K562 (cell line): ENCODE data around the gene BCL2L12. TPM values are rescaled to one million over a fixed set of nuclear protein-coding genes. Genes with fewer than 3 reads are reported as not detected.

Experiments
- ARNT ChIP-seq, 2 experiments: fragments of 450-650 bp; IDR thresholded peaks; 2 replicates each; pipeline ENCODE4 v1.6.1; 2016; ENCODE audit warnings: mild to moderate bottlenecking in 1 of 2
- ASH1L ChIP-seq: fragments of 450-650 bp; IDR thresholded peaks from 2 replicates; pipeline ENCODE4 v1.6.1; 2018; ENCODE audit warnings: borderline replicate concordance, mild to moderate bottlenecking, low read depth; ENCODE audit not compliant: partially characterized antibody
- ATF3 ChIP-seq, 2 experiments: fragments of 450-650 bp in 1 of 2; sonication (generic) in 1 of 2; formaldehyde crosslinking in 1 of 2; IDR thresholded peaks in 1 of 2; conservative IDR thresholded peaks in 1 of 2; 2 replicates each; pipeline versions ENCODE4 v1.6.1 to v1.8.1; 2016 to 2023; ENCODE audit warnings: mild to moderate bottlenecking in 2 of 2, moderate library complexity in 2 of 2, inconsistent platforms in 1 of 2, missing genetic modification reagents in 1 of 2
- ATF7 ChIP-seq: fragments of 450-650 bp; IDR thresholded peaks from 2 replicates; pipeline ENCODE4 v1.7.1; 2014; ENCODE audit warnings: mild to moderate bottlenecking, moderate library complexity
- BRD4 ChIP-seq: fragments of 200-600 bp; sonication (generic); IDR thresholded peaks from 2 replicates; pipeline ENCODE4 v1.6.1; 2017; ENCODE audit warnings: inconsistent platforms
- DIDO1 ChIP-seq: fragments of 450-650 bp; IDR thresholded peaks from 2 replicates; pipeline ENCODE4 v1.6.1; 2016; ENCODE audit warnings: low read depth, missing biosample characterization, missing genetic modification characterization
- ETV6 ChIP-seq, 3 experiments: fragments of 150-350 bp in 1 of 3; sonication (generic) in 1 of 3; formaldehyde crosslinking in 1 of 3; IDR thresholded peaks; 2 replicates each; pipeline versions ENCODE4 v1.6.1 to v1.8.0; 2014 to 2022; ENCODE audit warnings: borderline replicate concordance in 2 of 3, low read depth in 2 of 3, antibody characterized with exemption in 1 of 3, low read length in 1 of 3, mild to moderate bottlenecking in 1 of 3, missing genetic modification reagents in 1 of 3
- HDGF ChIP-seq: fragments of 450-650 bp; IDR thresholded peaks from 2 replicates; pipeline ENCODE4 v1.6.1; 2016
- MAZ ChIP-seq, 2 experiments: fragments of 450-650 bp in 1 of 2; sonication (generic) in 1 of 2; formaldehyde crosslinking; IDR thresholded peaks in 1 of 2; conservative IDR thresholded peaks in 1 of 2; 2 replicates each; pipeline versions ENCODE4 v1.4.0 to v1.5.0; 2020; ENCODE audit warnings: mild to moderate bottlenecking in 1 of 2, missing genetic modification reagents in 1 of 2
- MLLT1 ChIP-seq, 2 experiments: fragments of 450-650 bp; IDR thresholded peaks; 2 replicates each; pipeline ENCODE4 v1.6.1; 2016
- NEUROD1 ChIP-seq: fragments of 150-350 bp; IDR thresholded peaks from 2 replicates; pipeline ENCODE4 v1.6.1; 2014; ENCODE audit warnings: borderline replicate concordance, low read length, low read depth; ENCODE audit not compliant: partially characterized antibody
- NUFIP1 ChIP-seq: fragments of 450-650 bp; IDR thresholded peaks from 2 replicates; pipeline ENCODE4 v1.6.1; 2018; ENCODE audit not compliant: partially characterized antibody
- PTRF ChIP-seq: fragments of 450-650 bp; IDR thresholded peaks from 2 replicates; pipeline ENCODE4 v1.6.1; 2016; ENCODE audit warnings: mild to moderate bottlenecking, missing genetic modification characterization, missing compliant biosample characterization
- TAF1 ChIP-seq: IDR thresholded peaks from 2 replicates; pipeline ENCODE4 v1.6.1; 2011; ENCODE audit warnings: mild to moderate bottlenecking, low read length, moderate library complexity; ENCODE audit not compliant: insufficient read depth, control insufficient read depth, severe bottlenecking; ENCODE audit errors: extremely low read depth
- TEAD1 ChIP-seq, 2 experiments: fragments of 450-650 bp in 1 of 2; sonication (generic) in 1 of 2; formaldehyde crosslinking; IDR thresholded peaks; 2 replicates each; pipeline versions ENCODE4 v1.4.0 to v1.8.0; 2020 to 2022; ENCODE audit warnings: mild to moderate bottlenecking in 2 of 2, missing genetic modification reagents in 1 of 2
- TFAM ChIP-seq: fragments of 250-450 bp; sonication (Bioruptor Pico); conservative IDR thresholded peaks from 2 replicates; pipeline ENCODE4 v1.5.0; 2021; ENCODE audit warnings: mild to moderate bottlenecking, moderate library complexity
- ZBTB1 ChIP-seq: sonication (generic); formaldehyde crosslinking; IDR thresholded peaks from 2 replicates; pipeline ENCODE4 v1.8.1; 2023; ENCODE audit warnings: missing genetic modification reagents, low read depth, mild to moderate bottlenecking, borderline replicate concordance
- ZMIZ1 ChIP-seq, 2 experiments: fragments of 150-350 bp in 1 of 2; IDR thresholded peaks; 2 replicates each; pipeline ENCODE4 v1.6.1; 2012 to 2016; ENCODE audit warnings: low read depth in 2 of 2, low read length in 2 of 2, mild to moderate bottlenecking in 1 of 2, moderate library complexity in 1 of 2
- ZNF140 ChIP-seq: fragments of 250-450 bp; sonication (Bioruptor Pico); IDR thresholded peaks from 2 replicates; pipeline ENCODE4 v1.8.0; 2021; ENCODE audit warnings: moderate library complexity, mild to moderate bottlenecking, inconsistent platforms
- ZNF57 ChIP-seq: fragments of 450-650 bp; formaldehyde crosslinking; IDR thresholded peaks from 2 replicates; pipeline ENCODE4 v1.4.0; 2020; ENCODE audit warnings: mild to moderate bottlenecking, moderate library complexity
- polyA plus RNA-seq, 8 experiments: library from polyadenylated mRNA; depleted of rRNA in 4 of 8; stranded (reverse) in 5 of 8; unstranded in 3 of 8; fragments of >200 nt; fragmentation: Nextera tagmentation in 2 of 8; fragmentation: Illumina TruSeq in 1 of 8; extraction: Ambion mirVana in 2 of 8; extraction: Trizol in 1 of 8; gene quantifications; 2 replicates each; pipeline versions ENCODE4 v1.2.1 to v1.2.3, GENCODE V29; 2011 to 2014; ENCODE audit warnings: inconsistent platforms in 1 of 8, missing spikeins in 1 of 8
- total RNA-seq, 7 experiments: library from RNA; depleted of rRNA in 6 of 7; stranded (reverse); fragments of >200 nt in 6 of 7; fragmentation: Illumina TruSeq in 2 of 7; extraction: Trizol in 2 of 7; gene quantifications; 2 replicates each; pipeline versions ENCODE4 v1.2.1 to v1.2.3, GENCODE V29; 2011 to 2021; ENCODE audit warnings: low replicate concordance in 1 of 7

BCL2L12 gene
- total and polyA plus RNA-seq, 9 of the 15 experiments (the other 6 are each of a cell fraction or from before 2014, with no cell fraction given), result 7.4 to 263 (median 81.2) TPM

- TF ChIP-seq ZMIZ1 (IDR thresholded peaks at IDR 0.05; ENCODE audit: low read depth in 2 of 2, low read length in 2 of 2), result 0 out of 4 replicates have a peak, but pooled peaks of 1 of the 2 experiments have one; percentile 5
- peak; percentile 84 for TF ChIP-seq ASH1L
- peak; percentile 56; the same call in 1 of the 2 replicates for TF ChIP-seq ZBTB1 (CRISPR knock-in tag)
- TF ChIP-seq ZNF140 (CRISPR knock-in tag), result no peak
- TF ChIP-seq TAF1, result peak; percentile 76
- TF ChIP-seq NEUROD1, result no peak
- TF ChIP-seq NUFIP1, result peak; percentile 85
- no peak for TF ChIP-seq PTRF (tag)
- no peak for TF ChIP-seq TFAM (CRISPR knock-in tag)
- no peak for TF ChIP-seq BRD4
- TF ChIP-seq ETV6 (IDR thresholded peaks at IDR 0.05; ENCODE audit: borderline replicate concordance in 1 of 2, low read depth in 2 of 2, low read length in 1 of 2), result no peak
- 0 out of 2 replicates have a peak, but pooled peaks have one; percentile 52 for TF ChIP-seq ETV6 (CRISPR knock-in tag; IDR thresholded peaks at IDR 0.05; ENCODE audit: borderline replicate concordance)
- TF ChIP-seq ATF7, result peak; percentile 100
- peak in 1 of 2 experiments; percentile 23; a peak in 1 of 4 replicates for TF ChIP-seq MAZ (CRISPR knock-in tag; conservative IDR thresholded peaks at IDR 0.05 in 1 of 2, IDR thresholded peaks at IDR 0.05 in 1 of 2)
- TF ChIP-seq DIDO1 (tag), result 0 out of 2 replicates have a peak, but pooled peaks have one; percentile 18
- TF ChIP-seq MLLT1 (IDR thresholded peaks at IDR 0.05), result peak in 1 of 2 experiments; percentile 52; a peak in 2 of 4 replicates
- peak in 1 of 2 experiments; percentile 91; a peak in 3 of 4 replicates for TF ChIP-seq ARNT (IDR thresholded peaks at IDR 0.05)
- peak; percentile 8 to 59; a peak in 1 of 4 replicates for TF ChIP-seq TEAD1 (CRISPR knock-in tag; IDR thresholded peaks at IDR 0.05)
- TF ChIP-seq ZNF57, result 0 out of 2 replicates have a peak, but pooled peaks have one; percentile 10
- peak; percentile 58; the same call in 1 of the 2 replicates for TF ChIP-seq ATF3 (IDR thresholded peaks at IDR 0.05)
- TF ChIP-seq ATF3 (CRISPR knock-in tag; conservative IDR thresholded peaks at IDR 0.05), result peak; percentile 38; the same call in 1 of the 2 replicates
- TF ChIP-seq HDGF, result 0 out of 2 replicates have a peak, but pooled peaks have one; percentile 54
Measured at GRCh38 chr19:49676136-49676783, 10.5 kb downstream of the BCL2L12 start (continued).
